Activated CD8-positive, alpha-beta memory T cell treated with anti-CD3 and anti-CD28 coated beads, Interleukin-2, amount 10 ng/mL, durations not matched to agents 7 days and 5 days (primary cell): ENCODE data around the gene LSM4. TPM values are rescaled to one million over a fixed set of nuclear protein-coding genes. Genes with fewer than 3 reads are reported as not detected.

Experiments used
- ATAC-seq: fragments of 150-1000 bp; cut with Tn5 transposase; one replicate; pipeline ENCODE4 v1.10.0; 2021; ENCODE audit warnings: moderate library complexity
- CTCF ChIA-PET: fragments of 350-600 bp; sonication (Branson Sonifier 250); formaldehyde crosslinking; loops from one replicate; lab custom pipeline; 2021; ENCODE audit warnings: antibody characterized with exemption; lab: Charles Lee
- DNase-seq: peaks from one replicate; pipeline ENCODE4 v3.0.0-alpha.2; 2020
- H3K27ac Mint-ChIP-seq: one replicate; pipeline ENCODE4 v1.8.0; 2021; ENCODE audit warnings: mild to moderate bottlenecking, mixed read lengths
- H3K27me3 Mint-ChIP-seq: one replicate; pipeline ENCODE4 v1.8.0; 2021; ENCODE audit warnings: mixed read lengths
- H3K36me3 Mint-ChIP-seq: one replicate; pipeline ENCODE4 v1.8.0; 2021; ENCODE audit warnings: mild to moderate bottlenecking, mixed read lengths
- H3K4me1 Mint-ChIP-seq: one replicate; pipeline ENCODE4 v1.8.0; 2021; ENCODE audit warnings: mixed read lengths
- H3K4me3 Mint-ChIP-seq: one replicate; pipeline ENCODE4 v1.8.0; 2021; ENCODE audit warnings: mild to moderate bottlenecking, moderate library complexity, mixed read lengths
- H3K9me3 Mint-ChIP-seq: one replicate; pipeline ENCODE4 v1.8.0; 2022; ENCODE audit warnings: low read depth, mixed read lengths
- total RNA-seq, 2 experiments: library from RNA; stranded (reverse); gene quantifications; one replicate each; pipeline ENCODE4 v1.2.3, GENCODE V29; 2021

LSM4 gene
- total RNA-seq, 2 experiments from 2014 or later = 209 to 236 TPM

DNA sequence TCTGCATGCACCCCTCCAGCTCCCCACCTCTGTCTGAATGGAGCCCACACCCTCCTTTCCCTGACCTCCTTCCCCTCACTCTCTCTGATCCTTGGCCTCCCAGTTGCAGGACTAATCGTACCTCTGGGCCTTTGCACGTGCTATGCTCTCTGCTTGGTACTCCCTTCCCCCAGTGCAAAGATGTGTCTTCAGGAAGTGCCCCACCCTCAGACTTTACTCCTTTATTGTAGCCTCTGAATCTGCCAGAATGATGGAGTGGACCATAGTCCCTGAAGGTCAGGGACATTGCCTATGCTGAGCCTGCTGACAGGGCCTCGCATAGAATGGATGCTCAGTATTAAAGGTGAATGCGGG is 40.1 kb downstream of the LSM4 start:
- Mint-ChIP-seq H3K4me1 (peaks cover 56% of the 10 kb centered on the region), H3K36me3 (peaks cover 31% of the 10 kb centered on the region), H3K27ac (peak overlapping the region; percentile 93), H3K9me3 (no peaks in the 10 kb centered on the region), H3K4me3 (peak overlapping the region; percentile 72), H3K27me3 (no peaks in the 10 kb centered on the region)
- CTCF ChIA-PET = interaction anchor here (0.6 to 10.1 kb wide), 5 partner anchors 10 to 131 kb away, joined by 3 to 399 read pairs (median 161); partner anchors contain the start of genes LSM4 and SSBP4
- ATAC-seq = no peak
- DNase-seq = no peak

GRCh38 chr19:18282021-18282787 is 40.7 kb downstream of the LSM4 start:
- peak; percentile 45 for ATAC-seq
- Mint-ChIP-seq H3K9me3 (no peaks in the 10 kb centered on the region), H3K4me3 (peak overlapping the region; percentile 72), H3K4me1 (peaks cover 59% of the 10 kb centered on the region), H3K36me3 (peaks cover 35% of the 10 kb centered on the region), H3K27ac (peak overlapping the region; percentile 93), H3K27me3 (no peaks in the 10 kb centered on the region)
- DNase-seq = peak; percentile 65
- CTCF ChIA-PET = interaction anchor here (0.6 to 10.1 kb wide), 7 partner anchors 10 to 132 kb away, joined by 3 to 399 read pairs (median 161); partner anchors contain the start of genes LSM4 and SSBP4

DNA sequence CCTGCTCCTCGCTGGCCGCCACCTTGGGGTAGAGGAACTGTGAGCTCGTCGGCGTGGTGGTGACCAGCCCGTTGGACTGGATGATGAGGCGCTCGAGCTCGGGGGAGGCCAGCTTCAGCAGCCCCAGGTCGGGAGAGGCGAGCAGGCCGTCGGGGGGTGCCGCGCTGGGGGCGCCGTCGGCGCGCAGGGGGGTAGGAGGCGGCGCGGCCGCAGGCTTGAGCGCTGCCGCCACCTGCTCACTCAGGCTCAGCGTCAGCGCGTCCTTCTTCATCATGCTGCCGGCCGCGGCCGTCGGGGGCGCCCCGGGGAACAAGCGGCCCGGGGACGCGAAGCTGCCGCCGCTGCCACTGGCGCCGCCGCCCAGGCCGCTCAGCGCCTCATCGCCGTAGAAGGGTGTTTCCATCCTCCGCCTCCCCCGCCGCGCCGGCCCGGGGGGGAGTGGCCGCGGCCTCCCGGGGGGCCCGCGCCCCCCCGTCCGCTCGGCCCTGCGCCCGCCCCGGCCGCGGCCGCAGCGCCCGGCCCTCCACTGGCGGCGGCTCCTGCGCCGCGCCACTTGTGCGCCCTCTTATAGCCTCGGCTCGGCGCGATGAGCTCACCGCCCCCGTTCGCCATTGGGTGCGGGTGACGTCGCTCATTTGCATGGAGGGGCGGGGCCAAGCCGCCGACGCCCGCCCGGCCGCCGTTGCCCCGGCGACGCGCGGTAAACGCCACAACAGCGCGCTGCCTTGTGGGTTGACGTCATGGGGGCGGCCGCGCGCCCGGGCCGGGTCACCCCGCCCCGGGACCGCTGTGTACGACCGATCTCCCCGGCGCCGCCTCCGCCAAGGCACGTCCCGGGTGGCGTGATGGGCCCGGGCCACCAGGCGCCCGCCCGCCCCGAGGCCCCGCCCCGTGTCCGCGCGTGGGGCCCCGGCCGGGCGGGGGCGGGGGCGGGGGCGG is 41.5 kb downstream of the LSM4 start, which contains the start of gene JUND:
Gene JUND (minus strand): TSS at position 541 of the 939 bp plus-strand sequence. CDS start 138 bp downstream, at position 403.
- H3K36me3 Mint-ChIP-seq = peaks cover 35% of the 10 kb centered on the region
- ATAC-seq = peak; percentile 68
- DNase-seq = peak; percentile 98
- CTCF ChIA-PET = interaction anchor here (1.0 to 10.1 kb wide), 8 partner anchors 11 to 133 kb away, joined by 3 to 399 read pairs (median 144); partner anchors contain the start of genes LSM4, PGPEP1 and SSBP4
- H3K4me3 Mint-ChIP-seq = peak within 1 kb of the TSS; percentile 96
- H3K27ac Mint-ChIP-seq = peak within 1 kb of the TSS; percentile 97
- no peaks in the 10 kb centered on the region for H3K9me3 Mint-ChIP-seq
- peaks cover 54% of the 10 kb centered on the region for H3K4me1 Mint-ChIP-seq
- no peaks in the 10 kb centered on the region for H3K27me3 Mint-ChIP-seq

GRCh38 chr19:18280247-18281081 is 42.4 kb downstream of the LSM4 start:
- Mint-ChIP-seq H3K9me3 (no peaks in the 10 kb centered on the region), H3K27ac (peak overlapping the region; percentile 99), H3K36me3 (peaks cover 37% of the 10 kb centered on the region), H3K4me3 (peak overlapping the region; percentile 96), H3K27me3 (no peaks in the 10 kb centered on the region), H3K4me1 (peaks cover 51% of the 10 kb centered on the region)
- CTCF ChIA-PET = interaction anchor here (0.8 to 10.1 kb wide), 14 partner anchors 8 to 151 kb away, joined by 3 to 399 read pairs (median 12); partner anchors contain the start of genes LSM4, PGPEP1 and SSBP4
- DNase-seq (peak; percentile 85), ATAC-seq (peak; percentile 6)

DNA sequence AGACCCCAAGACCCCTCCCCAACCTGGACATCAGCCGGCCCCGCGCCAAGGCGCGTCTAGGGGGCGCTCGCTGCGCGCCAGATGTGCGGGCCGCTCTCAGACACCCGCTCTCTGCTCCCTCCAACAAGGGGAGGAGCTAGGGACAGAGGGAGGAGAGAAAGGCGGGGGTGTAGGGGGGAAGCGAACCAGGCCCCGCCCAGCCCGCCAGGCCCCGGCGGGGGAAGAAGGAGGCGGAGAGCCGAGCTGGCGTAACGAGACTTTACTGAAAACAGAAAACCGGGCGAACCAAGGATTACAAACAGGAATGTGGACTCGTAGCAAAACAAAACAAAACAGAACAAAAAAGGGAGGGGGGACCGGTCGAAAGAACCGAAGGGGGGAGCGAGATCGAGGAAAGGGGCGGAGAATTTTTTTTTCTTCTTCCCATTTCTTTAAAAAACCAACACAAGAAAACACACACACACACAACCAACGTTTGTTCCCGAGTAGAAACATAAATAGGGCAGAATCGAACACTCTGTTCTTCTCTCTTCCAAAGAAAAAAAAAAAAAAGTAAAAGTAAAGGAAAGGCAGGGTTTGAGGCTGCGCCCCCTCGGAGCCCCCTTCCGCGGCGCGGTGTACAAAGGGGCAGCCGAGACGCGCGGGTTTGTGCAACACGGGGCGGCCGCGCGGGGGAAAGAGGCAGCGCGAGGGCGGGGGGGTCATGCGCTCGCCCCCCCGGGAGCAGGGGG is 43.2 kb downstream of the LSM4 start:
- peak overlapping the region; percentile 87 for H3K4me3 Mint-ChIP-seq
- H3K27me3 Mint-ChIP-seq = no peaks in the 10 kb centered on the region
- peaks cover 51% of the 10 kb centered on the region for H3K4me1 Mint-ChIP-seq

DNA sequence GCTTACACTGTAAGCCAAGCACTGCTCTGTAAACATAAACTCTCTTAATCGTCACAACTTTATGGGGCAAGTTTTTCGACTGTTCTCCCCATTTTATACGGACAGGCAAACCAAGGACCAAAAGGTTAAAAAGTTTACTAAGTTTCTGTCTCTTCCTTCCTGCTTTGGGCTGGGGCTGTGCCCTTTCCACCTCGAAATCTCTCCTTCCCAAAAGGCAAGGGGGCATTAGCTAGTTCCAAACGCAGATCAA is 43.7 kb downstream of the LSM4 start:
- Mint-ChIP-seq H3K4me1 (peaks cover 52% of the 10 kb centered on the region), H3K36me3 (peaks cover 35% of the 10 kb centered on the region), H3K9me3 (no peaks in the 10 kb centered on the region)

More for the DNA sequence above, 43.2 kb downstream of the LSM4 start:
- Mint-ChIP-seq H3K9me3 (no peaks in the 10 kb centered on the region), H3K27ac (peak overlapping the region; percentile 99), H3K36me3 (peaks cover 33% of the 10 kb centered on the region)
- CTCF ChIA-PET = interaction anchor here (0.6 to 10.1 kb wide), 39 partner anchors 8 to 972 kb away, joined by 3 to 399 read pairs (median 6); partner anchors contain the start of genes GDF15, LSM4, MAST3 and MPV17L2
- DNase-seq (peak; percentile 95), ATAC-seq (peak; percentile 20)

GRCh38 chr19:18278521-18279265 is 44.2 kb downstream of the LSM4 start:
- CTCF ChIA-PET = interaction anchor here (0.6 to 10.1 kb wide), 32 partner anchors 9 to 228 kb away, joined by 3 to 399 read pairs (median 7); partner anchors contain the start of genes GDF15, LSM4, MPV17L2 and PGPEP1
- peaks cover 35% of the 10 kb centered on the region for H3K36me3 Mint-ChIP-seq
- peaks cover 51% of the 10 kb centered on the region for H3K4me1 Mint-ChIP-seq
- peak overlapping the region; percentile 87 for H3K4me3 Mint-ChIP-seq
- peak overlapping the region; percentile 99 for H3K27ac Mint-ChIP-seq
- ATAC-seq (no peak), DNase-seq (peak; percentile 75)
- no peaks in the 10 kb centered on the region for H3K9me3 Mint-ChIP-seq
- H3K27me3 Mint-ChIP-seq = no peaks in the 10 kb centered on the region

More for the DNA sequence above, 43.7 kb downstream of the LSM4 start:
- CTCF ChIA-PET = interaction anchor here (0.6 to 10.1 kb wide), 37 partner anchors 8 to 972 kb away, joined by 3 to 399 read pairs (median 6); partner anchors contain the start of genes GDF15, LSM4, MAST3 and MPV17L2
- ATAC-seq (no peak), DNase-seq (no peak)
- Mint-ChIP-seq H3K27me3 (no peaks in the 10 kb centered on the region), H3K4me3 (peak overlapping the region; percentile 87), H3K27ac (peak overlapping the region; percentile 99)

- peaks cover 31% of the 10 kb centered on the region for H3K36me3 Mint-ChIP-seq
- peaks cover 37% of the 10 kb centered on the region for H3K4me1 Mint-ChIP-seq
- no peak overlapping the region for H3K4me3 Mint-ChIP-seq
- H3K27me3 Mint-ChIP-seq = no peaks in the 10 kb centered on the region
- CTCF ChIA-PET = interaction anchor here (0.9 to 9.0 kb wide), 8 partner anchors 30 to 187 kb away, joined by 3 to 267 read pairs (median 4); partner anchors contain the start of genes LSM4 and SSBP4
- ATAC-seq (no peak), DNase-seq (no peak)
- H3K9me3 Mint-ChIP-seq = no peaks in the 10 kb centered on the region
- H3K27ac Mint-ChIP-seq = no peak overlapping the region
Measured at GRCh38 chr19:18274781-18275356, 48.0 kb downstream of the LSM4 start.

GRCh38 chr19:18274219-18274780 is 48.6 kb downstream of the LSM4 start, which contains the start of gene IQCN:
TSS of gene IQCN (minus strand) at chr19:18274452. CDS start at chr19:18269478, 4,974 bp downstream.
- Mint-ChIP-seq H3K36me3 (peaks cover 25% of the 10 kb centered on the region), H3K27me3 (no peaks in the 10 kb centered on the region), H3K4me3 (no peak within 1 kb of the TSS), H3K9me3 (no peaks in the 10 kb centered on the region), H3K4me1 (peaks cover 36% of the 10 kb centered on the region), H3K27ac (no peak within 1 kb of the TSS)
- ATAC-seq (peak; percentile 8), DNase-seq (peak; percentile 65)
- CTCF ChIA-PET = interaction anchor here (1.1 to 9.0 kb wide), 6 partner anchors 19 to 140 kb away, joined by 3 to 127 read pairs (median 5); partner anchors contain the start of genes LSM4 and SSBP4

DNA sequence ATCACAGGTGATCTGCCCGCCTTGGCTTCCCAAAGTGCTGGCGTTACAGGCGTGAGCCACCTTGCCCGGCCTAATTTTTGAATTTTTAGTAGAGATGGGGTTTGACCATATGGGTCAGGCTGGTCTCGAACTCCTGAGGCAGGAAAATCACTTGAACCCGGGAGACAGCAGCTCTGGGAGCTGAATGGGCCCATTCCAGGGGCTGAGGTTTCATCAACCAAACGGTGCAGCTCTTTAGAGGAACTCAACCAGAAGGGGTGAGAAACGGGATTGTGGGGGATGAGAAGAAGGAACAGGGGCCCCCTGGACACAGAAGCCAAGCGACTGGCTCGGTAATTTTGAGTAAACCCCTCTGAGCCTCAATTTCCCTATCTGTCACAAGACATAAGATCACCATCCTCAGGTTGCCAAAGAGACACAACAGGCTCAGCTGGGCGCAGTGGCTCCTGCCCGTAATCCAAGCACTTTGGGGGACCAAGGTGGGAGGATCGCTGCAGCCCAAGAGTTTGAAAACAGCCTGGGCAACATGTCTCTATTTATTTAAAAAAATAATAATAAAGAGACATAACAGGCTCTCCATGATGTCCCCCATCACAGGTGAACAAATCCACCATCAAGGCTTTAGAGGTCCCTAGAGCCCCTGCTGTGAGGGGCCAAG is 49.2 kb downstream of the LSM4 start:
- H3K27me3 Mint-ChIP-seq = no peaks in the 10 kb centered on the region
- H3K4me3 Mint-ChIP-seq = no peak overlapping the region
- DNase-seq (no peak), ATAC-seq (no peak)
- H3K4me1 Mint-ChIP-seq = peaks cover 29% of the 10 kb centered on the region
- H3K9me3 Mint-ChIP-seq = no peaks in the 10 kb centered on the region
- H3K36me3 Mint-ChIP-seq = peaks cover 19% of the 10 kb centered on the region
- CTCF ChIA-PET = interaction anchor here (1.1 to 9.0 kb wide), 7 partner anchors 18 to 140 kb away, joined by 3 to 127 read pairs (median 5); partner anchors contain the start of genes LSM4 and SSBP4
- H3K27ac Mint-ChIP-seq = no peak overlapping the region
